Progenitor cell of endocrine pancreas (in vitro differentiated cells): ENCODE measurements around the gene ACAP3. TPM values are rescaled to one million over a fixed set of nuclear protein-coding genes. Genes with fewer than 3 reads are reported as not detected.

ENCODE experiments used
- microRNA-seq: library from miRNA; unstranded; fragments of <30 nt; microRNA quantifications from one replicate; pipeline ENCODE4 v1.1.0, GENCODE V29; 2020; ENCODE audit warnings: borderline number of aligned reads; ENCODE audit not compliant: unreplicated experiment
- total RNA-seq: library from RNA; stranded (reverse); gene quantifications from 2 replicates; pipeline ENCODE4 v1.2.1, GENCODE V29; 2021

ACAP3 gene
- total RNA-seq, 1 donor from 2014 or later, result 111 TPM

Small RNA genes lying within 50 kb of the gene (microRNA-seq; reads per million reads assigned to microRNA genes)
- gene MIR6726, result 9.0 reads per million, percentile 14 among the genes with 10 or more reads in this experiment
- not detected for gene MIR6727
- gene MIR6808, result not detected

Other genes with a start within 250 kb of the ACAP3 start
- not detected in 2 replicates for gene RNF223, start 233.6 kb downstream of the ACAP3 start, total RNA-seq
- 21.3 and 23.2 TPM in 2 replicates for gene C1orf159, start 191.8 kb downstream of the ACAP3 start, total RNA-seq
- 5.0 and 5.5 TPM in 2 replicates for gene TTLL10, start 134.1 kb downstream of the ACAP3 start, total RNA-seq
- gene TNFRSF18, start 101.3 kb downstream of the ACAP3 start, total RNA-seq, result 0.48 TPM in 1 of 2 replicates, not detected in the other
- gene TNFRSF4, start 93.8 kb downstream of the ACAP3 start, total RNA-seq, result 0.33 and 0.38 TPM in 2 replicates
- 103 and 107 TPM in 2 replicates for gene SDF4, start 75.9 kb downstream of the ACAP3 start, total RNA-seq
- gene B3GALT6, start 75.7 kb downstream of the ACAP3 start, total RNA-seq, result 31.7 and 31.9 TPM in 2 replicates
- gene C1QTNF12, start 61.2 kb downstream of the ACAP3 start, total RNA-seq, result 1.7 and 2.7 TPM in 2 replicates
- gene UBE2J2, start 34.1 kb downstream of the ACAP3 start, total RNA-seq, result 67.0 and 73.6 TPM in 2 replicates
- 7.4 and 11.3 TPM in 2 replicates for gene SCNN1D, start 27.5 kb downstream of the ACAP3 start, total RNA-seq
- gene PUSL1, start 667 bp upstream of the ACAP3 start, total RNA-seq, result 13.8 and 17.9 TPM in 2 replicates
- gene INTS11, start 16.7 kb upstream of the ACAP3 start, total RNA-seq, result 163 and 177 TPM in 2 replicates
- 16.8 and 17.5 TPM in 2 replicates for gene CPTP, start 16.9 kb upstream of the ACAP3 start, total RNA-seq
- gene TAS1R3, start 23.4 kb upstream of the ACAP3 start, total RNA-seq, result 1.1 and 1.2 TPM in 2 replicates
- gene DVL1, start 41.5 kb upstream of the ACAP3 start, total RNA-seq, result 60.1 and 63.1 TPM in 2 replicates
- 24.3 and 25.0 TPM in 2 replicates for gene MXRA8, start 50.6 kb upstream of the ACAP3 start, total RNA-seq
- gene AURKAIP1, start 67.3 kb upstream of the ACAP3 start, total RNA-seq, result 107 TPM in 2 replicates
- 381 and 386 TPM in 2 replicates for gene CCNL2, start 91.4 kb upstream of the ACAP3 start, total RNA-seq
- gene MRPL20, start 99.4 kb upstream of the ACAP3 start, total RNA-seq, result 104 and 109 TPM in 2 replicates
- 15.1 and 18.1 TPM in 2 replicates for gene ANKRD65, start 113.3 kb upstream of the ACAP3 start, total RNA-seq
- 29.7 and 36.8 TPM in 2 replicates for gene VWA1, start 127.8 kb upstream of the ACAP3 start, total RNA-seq
- 1.6 and 1.9 TPM in 2 replicates for gene ATAD3C, start 141.8 kb upstream of the ACAP3 start, total RNA-seq
- 36.7 and 42.0 TPM in 2 replicates for gene ATAD3B, start 163.8 kb upstream of the ACAP3 start, total RNA-seq
- 37.4 and 38.8 TPM in 2 replicates for gene ATAD3A, start 204.2 kb upstream of the ACAP3 start, total RNA-seq
- gene TMEM240, start 232.7 kb upstream of the ACAP3 start, total RNA-seq, result 5.1 and 6.6 TPM in 2 replicates